Liver (tissue), 9 donors: Measurements from ENCODE around the gene NCLN. TPM values are rescaled to one million over a fixed set of nuclear protein-coding genes. Genes with fewer than 3 reads are reported as not detected.

Experiments used
- DNase-seq: peaks from one replicate; pipeline ENCODE4 v3.0.0-alpha.2; 2017; ENCODE audit warnings: low spot score
- H3K27ac ChIP-seq, 2 donors: one replicate each; pipeline ENCODE4 v1.7.0; 2013; ENCODE audit warnings: inconsistent platforms in 2 of 2, low read length in 2 of 2, control low read depth in 1 of 2, low read depth in 1 of 2, mild to moderate bottlenecking in 1 of 2
- H3K27me3 ChIP-seq, 4 donors: one replicate each; pipeline versions ENCODE4 v1.6.1 to v1.7.0; 2013; ENCODE audit warnings: low read length in 3 of 4, inconsistent platforms in 1 of 4, mild to moderate bottlenecking in 1 of 4, moderate library complexity in 1 of 4; ENCODE audit not compliant: control insufficient read depth in 4 of 4, insufficient read depth in 4 of 4
- H3K36me3 ChIP-seq, 4 donors: one replicate each; pipeline versions ENCODE4 v1.6.1 to v1.7.0; 2013; ENCODE audit warnings: low read length in 3 of 4, mild to moderate bottlenecking in 3 of 4, low read depth in 1 of 4, moderate library complexity in 1 of 4; ENCODE audit not compliant: control insufficient read depth in 4 of 4, insufficient read depth in 3 of 4
- H3K4me1 ChIP-seq, 4 donors: one replicate each; pipeline versions ENCODE4 v1.6.1 to v1.7.0; 2013; ENCODE audit warnings: low read length in 3 of 4, mild to moderate bottlenecking in 3 of 4, moderate library complexity in 1 of 4; ENCODE audit not compliant: control insufficient read depth in 4 of 4, insufficient read depth in 4 of 4
- H3K4me3 ChIP-seq, 3 donors: one replicate each; pipeline versions ENCODE4 v1.6.1 to v1.7.0; 2013; ENCODE audit warnings: low read length in 3 of 3, control low read depth in 1 of 3, low read depth in 1 of 3, mild to moderate bottlenecking in 1 of 3
- H3K9ac ChIP-seq, 2 donors: one replicate each; pipeline ENCODE4 v1.7.0; 2013; ENCODE audit warnings: low read length in 2 of 2, mild to moderate bottlenecking in 2 of 2, moderate library complexity in 2 of 2, control low read depth in 1 of 2, low read depth in 1 of 2
- H3K9me3 ChIP-seq, 4 donors: one replicate each; pipeline versions ENCODE4 v1.6.1 to v1.7.0; 2013; ENCODE audit warnings: low read length in 3 of 4; ENCODE audit not compliant: control insufficient read depth in 4 of 4
- ATF3 ChIP-seq: IDR thresholded peaks from 2 replicates; pipeline ENCODE4 v1.6.1; 2016; ENCODE audit warnings: antibody characterized with exemption
- EGR1 ChIP-seq, 2 donors: IDR thresholded peaks; 2 replicates each; pipeline ENCODE4 v1.6.1; 2016 to 2018; ENCODE audit warnings: antibody characterized with exemption in 2 of 2, low read depth in 2 of 2
- FOXA1 ChIP-seq: IDR thresholded peaks from 2 replicates; pipeline ENCODE4 v1.6.1; 2016; ENCODE audit warnings: antibody characterized with exemption
- FOXA2 ChIP-seq: IDR thresholded peaks from 2 replicates; pipeline ENCODE4 v1.6.1; 2016; ENCODE audit warnings: antibody characterized with exemption
- GABPA ChIP-seq, 2 donors: IDR thresholded peaks in 1 of 2; conservative IDR thresholded peaks in 1 of 2; 2 replicates each; pipeline ENCODE4 v1.6.1; 2016; ENCODE audit warnings: antibody characterized with exemption in 2 of 2, mild to moderate bottlenecking in 1 of 2, moderate library complexity in 1 of 2
- HNF4G ChIP-seq: IDR thresholded peaks from 2 replicates; pipeline ENCODE4 v1.6.1; 2016; ENCODE audit warnings: antibody characterized with exemption
- JUND ChIP-seq, 2 donors: IDR thresholded peaks; 2 replicates each; pipeline ENCODE4 v1.6.1; 2016; ENCODE audit warnings: antibody characterized with exemption in 2 of 2
- MAX ChIP-seq: IDR thresholded peaks from 2 replicates; pipeline ENCODE4 v1.6.1; 2016; ENCODE audit warnings: antibody characterized with exemption
- RAD21 ChIP-seq, 2 donors: IDR thresholded peaks; 2 replicates each; pipeline ENCODE4 v1.6.1; 2016; ENCODE audit warnings: antibody characterized with exemption in 2 of 2, mild to moderate bottlenecking in 2 of 2
- REST ChIP-seq: IDR thresholded peaks from 2 replicates; pipeline ENCODE4 v1.6.1; 2016; ENCODE audit warnings: antibody characterized with exemption, mild to moderate bottlenecking
- SP1 ChIP-seq: IDR thresholded peaks from 2 replicates; pipeline ENCODE4 v1.6.1; 2018; ENCODE audit warnings: antibody characterized with exemption, mild to moderate bottlenecking
- YY1 ChIP-seq: IDR thresholded peaks from 2 replicates; pipeline ENCODE4 v1.6.1; 2016; ENCODE audit warnings: antibody characterized with exemption, mild to moderate bottlenecking
- WGBS: extraction: QIAGEN DNeasy Blood & Tissue Kit; methylation state at CpG from one replicate; pipeline ENCODE4 v1.1.7; 2013; 5-methylcytosine and 5-hydroxymethylcytosine counted together
- polyA plus RNA-seq, 2 donors: library from polyadenylated mRNA; stranded (reverse) in 1 of 2; unstranded in 1 of 2; fragments of 200-250 nt in 1 of 2; fragments of >200 nt in 1 of 2; fragmentation: Nextera tagmentation in 1 of 2; extraction: Ambion mirVana in 1 of 2; gene quantifications; one replicate each; pipeline versions ENCODE4 v1.2.1 to v1.2.3, GENCODE V29; 2013 to 2015
- total RNA-seq, 2 donors: library from RNA; depleted of rRNA; stranded (reverse); fragments of >200 nt; gene quantifications; one replicate each; pipeline ENCODE4 v1.2.3, GENCODE V29; 2014
- donor health status: healthy.
- donor health status: healthy.
- donor health status: healthy.
- donor health status: healthy.
- donor health status: healthy.

NCLN gene
- total and polyA plus RNA-seq, 4 donors: 29.5 to 50.8 (median 38.4) TPM

GRCh38 chr19:3183721-3184641 lies 1.7 kb upstream of the NCLN start:
- H3K9me3 ChIP-seq: no peaks in the 10 kb centered on the region
- WGBS: 75% methylated on average over 13 of the region's 13 CpGs
- TF ChIP-seq FOXA1 (no peak), ATF3 (no peak), MAX (no peak), HNF4G (no peak), REST (no peak), YY1 (no peak)
- DNase-seq: peak; percentile 59
- H3K36me3 ChIP-seq: peaks cover 0 to 2% (median 0%) of the 10 kb centered on the region in 4 donors
- no peak overlapping the region for H3K9ac ChIP-seq
- H3K27me3 ChIP-seq: no peaks in the 10 kb centered on the region
- H3K4me1 ChIP-seq: peaks cover 8 to 28% (median 21%) of the 10 kb centered on the region in 4 donors
- no peak overlapping the region for H3K27ac ChIP-seq
- H3K4me3 ChIP-seq: no peak overlapping the region

- no peak for DNase-seq
- Histone ChIP-seq H3K27me3 (no peaks in the 10 kb centered on the region), H3K9ac (no peak overlapping the region), H3K4me1 (peaks cover 8 to 28% (median 21%) of the 10 kb centered on the region in 4 donors), H3K9me3 (no peaks in the 10 kb centered on the region), H3K4me3 (peak overlapping the region; percentile 60 to 98 (median 86)), H3K36me3 (peaks cover 0 to 3% (median 0%) of the 10 kb centered on the region in 4 donors), H3K27ac (peak overlapping the region; percentile 95 to 97)
- WGBS: 15% methylated on average over 14 of the region's 14 CpGs
- no peak for TF ChIP-seq EGR1 (IDR thresholded peaks at IDR 0.05; ENCODE audit: low read depth in 2 of 2)
- TF ChIP-seq FOXA2: no peak
- TF ChIP-seq RAD21 (IDR thresholded peaks at IDR 0.05): no peak
- no peak for TF ChIP-seq SP1
- TF ChIP-seq GABPA (IDR thresholded peaks at IDR 0.05 in 1 of 2, conservative IDR thresholded peaks at IDR 0.05 in 1 of 2): no peak
- no peak for TF ChIP-seq JUND (IDR thresholded peaks at IDR 0.05)
Measured at GRCh38 chr19:3184847-3185460, 776 bp upstream of the NCLN start.
